WTC11 (cell line): ENCODE data around the gene PDE4B. TPM values are rescaled to one million over a fixed set of nuclear protein-coding genes. Genes with fewer than 3 reads are reported as not detected.

Experiments used
- ATAC-seq: fragments of 200-7000 bp; cut with Tn5 transposase; 2 replicates; pipeline ENCODE4 v1.10.0; 2021; ENCODE audit warnings: mild to moderate bottlenecking, moderate library complexity
- CTCF ChIA-PET: fragments of 300-600 bp; sonication (Branson Sonifier 250); formaldehyde crosslinking; loops from one replicate; lab custom pipeline; 2021; ENCODE audit warnings: antibody characterized with exemption; lab: Charles Lee
- POLR2A ChIA-PET: fragments of 350-600 bp; sonication (Branson Sonifier 250); formaldehyde crosslinking; loops from one replicate; lab custom pipeline; 2021; ENCODE audit warnings: antibody characterized with exemption; lab: Charles Lee
- DNase-seq: peaks from one replicate; pipeline ENCODE4 v3.0.0; 2021; ENCODE audit warnings: low spot score
- H3K27ac Mint-ChIP-seq: 2 replicates; pipeline ENCODE4 v1.8.0; 2021; ENCODE audit warnings: mixed read lengths
- H3K27me3 Mint-ChIP-seq: 2 replicates; pipeline ENCODE4 v1.8.0; 2021; ENCODE audit warnings: low read depth, mild to moderate bottlenecking, moderate library complexity, mixed read lengths
- H3K36me3 Mint-ChIP-seq: 2 replicates; pipeline ENCODE4 v1.8.0; 2021; ENCODE audit warnings: mixed read lengths
- H3K4me1 Mint-ChIP-seq: 2 replicates; pipeline ENCODE4 v1.8.0; 2022; ENCODE audit warnings: mixed read lengths
- H3K4me3 Mint-ChIP-seq: 2 replicates; pipeline ENCODE4 v1.8.0; 2021; ENCODE audit warnings: mild to moderate bottlenecking, moderate library complexity, mixed read lengths
- H3K9me3 Mint-ChIP-seq: 2 replicates; pipeline ENCODE4 v1.8.0; 2021; ENCODE audit warnings: mixed read lengths
- ATF6 ChIP-seq: sonication (generic); formaldehyde crosslinking; IDR thresholded peaks from 2 replicates; pipeline ENCODE4 v1.8.1; 2023; ENCODE audit warnings: mild to moderate bottlenecking, missing genetic modification reagents
- E2F5 ChIP-seq: sonication (generic); formaldehyde crosslinking; IDR thresholded peaks from 2 replicates; pipeline ENCODE4 v1.8.1; 2022; ENCODE audit warnings: mild to moderate bottlenecking, moderate library complexity, missing genetic modification reagents
- GRHL2 ChIP-seq: fragments of 250-450 bp; sonication (Bioruptor Pico); IDR thresholded peaks from 2 replicates; pipeline ENCODE4 v1.8.0; 2022; ENCODE audit warnings: mild to moderate bottlenecking, moderate library complexity; ENCODE audit not compliant: insufficient replicate concordance, severe bottlenecking
- GTF2I ChIP-seq: fragments of 250-450 bp; sonication (Bioruptor Pico); conservative IDR thresholded peaks from 2 replicates; pipeline ENCODE4 v1.4.0; 2021; ENCODE audit warnings: mild to moderate bottlenecking
- IRF2 ChIP-seq: sonication (generic); formaldehyde crosslinking; IDR thresholded peaks from 2 replicates; pipeline ENCODE4 v1.8.0; 2022; ENCODE audit warnings: low read depth, missing genetic modification reagents, borderline replicate concordance
- NFATC4 ChIP-seq: fragments of 250-450 bp; sonication (Bioruptor Pico); IDR thresholded peaks from 2 replicates; pipeline ENCODE4 v1.9.0; 2021; ENCODE audit warnings: mild to moderate bottlenecking
- NFE2L1 ChIP-seq: sonication (generic); formaldehyde crosslinking; IDR thresholded peaks from 2 replicates; pipeline ENCODE4 v1.8.1; 2023; ENCODE audit warnings: missing genetic modification reagents
- SOX15 ChIP-seq: fragments of 250-450 bp; sonication (Bioruptor Pico); IDR thresholded peaks from 2 replicates; pipeline ENCODE4 v1.9.0; 2021; ENCODE audit warnings: mild to moderate bottlenecking
- STAT6 ChIP-seq: sonication (generic); formaldehyde crosslinking; conservative IDR thresholded peaks from 2 replicates; pipeline ENCODE4 v1.8.1; 2023; ENCODE audit warnings: mild to moderate bottlenecking, low read depth, missing genetic modification reagents, moderate library complexity
- TEAD1 ChIP-seq: sonication (generic); formaldehyde crosslinking; IDR thresholded peaks from 2 replicates; pipeline ENCODE4 v1.8.0; 2022; ENCODE audit warnings: mild to moderate bottlenecking, missing genetic modification reagents
- ZNF121 ChIP-seq: sonication (generic); formaldehyde crosslinking; IDR thresholded peaks from 2 replicates; pipeline ENCODE4 v1.8.0; 2023; ENCODE audit warnings: missing genetic modification reagents
- ZNF281 ChIP-seq: sonication (generic); formaldehyde crosslinking; IDR thresholded peaks from 2 replicates; pipeline ENCODE4 v1.8.0; 2023; ENCODE audit warnings: mild to moderate bottlenecking, missing genetic modification reagents
- ZNF317 ChIP-seq: sonication (generic); formaldehyde crosslinking; IDR thresholded peaks from 2 replicates; pipeline ENCODE4 v1.8.1; 2023; ENCODE audit warnings: low read depth, mild to moderate bottlenecking, moderate library complexity, missing genetic modification reagents, borderline replicate concordance
- total RNA-seq: library from RNA; stranded (reverse); gene quantifications from 3 replicates; pipeline ENCODE4 v1.2.3, GENCODE V29; 2021
- TF ChIP-seq, protein P1 (sequence below): sonication (generic); formaldehyde crosslinking; IDR thresholded peaks from 2 replicates; pipeline ENCODE4 v1.8.1; 2022; ENCODE audit warnings: missing genetic modification reagents, borderline replicate concordance
- TF ChIP-seq, protein P2 (sequence below): sonication (generic); formaldehyde crosslinking; IDR thresholded peaks from 2 replicates; pipeline ENCODE4 v1.8.0; 2022; ENCODE audit warnings: mild to moderate bottlenecking, missing genetic modification reagents
- TF ChIP-seq, protein P3 (sequence below): fragments of 250-450 bp; sonication (Bioruptor Pico); IDR thresholded peaks from 2 replicates; pipeline ENCODE4 v1.9.0; 2021; ENCODE audit warnings: mild to moderate bottlenecking
- TF ChIP-seq, protein P4 (sequence below): fragments of 250-450 bp; sonication (Bioruptor Pico); IDR thresholded peaks from 2 replicates; pipeline ENCODE4 v1.9.0; 2021; ENCODE audit warnings: mild to moderate bottlenecking

The PDE4B gene
- total RNA-seq, 1 experiment from 2014 or later: 8.0 TPM

GRCh38 chr1:66154394-66154793, 361.7 kb downstream of the PDE4B start:
- Mint-ChIP-seq H3K27ac (no peak overlapping the region), H3K27me3 (peaks cover 2% of the 10 kb centered on the region; the same call in 1 of the 2 replicates), H3K36me3 (no peaks in the 10 kb centered on the region), H3K4me1 (peaks cover 7% of the 10 kb centered on the region), H3K4me3 (no peak overlapping the region), H3K9me3 (no peaks in the 10 kb centered on the region)
- DNase-seq: no peak
- ATAC-seq: no peak
- ChIA-PET CTCF (no interaction called here), POLR2A (no interaction called here)
- TF ChIP-seq GTF2I (CRISPR knock-in tag) (no peak), NFE2L1 (CRISPR knock-in tag) (no peak), ZNF317 (CRISPR knock-in tag) (no peak)
- TF ChIP-seq, protein P1, sequence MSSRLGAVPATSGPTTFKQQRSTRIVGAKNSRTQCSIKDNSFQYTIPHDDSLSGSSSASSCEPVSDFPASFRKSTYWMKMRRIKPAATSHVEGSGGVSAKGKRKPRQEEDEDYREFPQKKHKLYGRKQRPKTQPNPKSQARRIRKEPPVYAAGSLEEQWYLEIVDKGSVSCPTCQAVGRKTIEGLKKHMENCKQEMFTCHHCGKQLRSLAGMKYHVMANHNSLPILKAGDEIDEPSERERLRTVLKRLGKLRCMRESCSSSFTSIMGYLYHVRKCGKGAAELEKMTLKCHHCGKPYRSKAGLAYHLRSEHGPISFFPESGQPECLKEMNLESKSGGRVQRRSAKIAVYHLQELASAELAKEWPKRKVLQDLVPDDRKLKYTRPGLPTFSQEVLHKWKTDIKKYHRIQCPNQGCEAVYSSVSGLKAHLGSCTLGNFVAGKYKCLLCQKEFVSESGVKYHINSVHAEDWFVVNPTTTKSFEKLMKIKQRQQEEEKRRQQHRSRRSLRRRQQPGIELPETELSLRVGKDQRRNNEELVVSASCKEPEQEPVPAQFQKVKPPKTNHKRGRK (CRISPR knock-in tag): no peak

- POLR2A ChIA-PET: no interaction called here
- no peak for ATAC-seq
These were observed 363.4 kb downstream of the PDE4B start for GRCh38 chr1:66156144-66156543.

More at GRCh38 chr1:66156144-66156543, 363.4 kb downstream of the PDE4B start:
- Mint-ChIP-seq H3K4me3 (no peak overlapping the region), H3K4me1 (peaks cover 7% of the 10 kb centered on the region), H3K36me3 (no peaks in the 10 kb centered on the region), H3K27me3 (peaks cover 2% of the 10 kb centered on the region; the same call in 1 of the 2 replicates), H3K27ac (no peak overlapping the region), H3K9me3 (no peaks in the 10 kb centered on the region)
- DNase-seq: no peak
- CTCF ChIA-PET: no interaction called here
- no peak for TF ChIP-seq TEAD1 (CRISPR knock-in tag)
- no peak for TF ChIP-seq ATF6 (CRISPR knock-in tag)
- no peak for TF ChIP-seq GRHL2 (CRISPR knock-in tag)
- TF ChIP-seq, protein P2, sequence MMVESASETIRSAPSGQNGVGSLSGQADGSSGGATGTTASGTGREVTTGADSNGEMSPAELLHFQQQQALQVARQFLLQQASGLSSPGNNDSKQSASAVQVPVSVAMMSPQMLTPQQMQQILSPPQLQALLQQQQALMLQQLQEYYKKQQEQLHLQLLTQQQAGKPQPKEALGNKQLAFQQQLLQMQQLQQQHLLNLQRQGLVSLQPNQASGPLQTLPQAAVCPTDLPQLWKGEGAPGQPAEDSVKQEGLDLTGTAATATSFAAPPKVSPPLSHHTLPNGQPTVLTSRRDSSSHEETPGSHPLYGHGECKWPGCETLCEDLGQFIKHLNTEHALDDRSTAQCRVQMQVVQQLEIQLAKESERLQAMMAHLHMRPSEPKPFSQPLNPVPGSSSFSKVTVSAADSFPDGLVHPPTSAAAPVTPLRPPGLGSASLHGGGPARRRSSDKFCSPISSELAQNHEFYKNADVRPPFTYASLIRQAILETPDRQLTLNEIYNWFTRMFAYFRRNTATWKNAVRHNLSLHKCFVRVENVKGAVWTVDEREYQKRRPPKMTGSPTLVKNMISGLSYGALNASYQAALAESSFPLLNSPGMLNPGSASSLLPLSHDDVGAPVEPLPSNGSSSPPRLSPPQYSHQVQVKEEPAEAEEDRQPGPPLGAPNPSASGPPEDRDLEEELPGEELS (CRISPR knock-in tag): no peak
- TF ChIP-seq NFATC4 (CRISPR knock-in tag): no peak
- TF ChIP-seq, protein P3, sequence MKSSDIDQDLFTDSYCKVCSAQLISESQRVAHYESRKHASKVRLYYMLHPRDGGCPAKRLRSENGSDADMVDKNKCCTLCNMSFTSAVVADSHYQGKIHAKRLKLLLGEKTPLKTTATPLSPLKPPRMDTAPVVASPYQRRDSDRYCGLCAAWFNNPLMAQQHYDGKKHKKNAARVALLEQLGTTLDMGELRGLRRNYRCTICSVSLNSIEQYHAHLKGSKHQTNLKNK (CRISPR knock-in tag): no peak
- TF ChIP-seq ZNF281 (CRISPR knock-in tag): no peak
- TF ChIP-seq STAT6: no peak
- no peak for TF ChIP-seq ZNF121 (CRISPR knock-in tag)
- no peak for TF ChIP-seq SOX15 (CRISPR knock-in tag)
- TF ChIP-seq, protein P4, sequence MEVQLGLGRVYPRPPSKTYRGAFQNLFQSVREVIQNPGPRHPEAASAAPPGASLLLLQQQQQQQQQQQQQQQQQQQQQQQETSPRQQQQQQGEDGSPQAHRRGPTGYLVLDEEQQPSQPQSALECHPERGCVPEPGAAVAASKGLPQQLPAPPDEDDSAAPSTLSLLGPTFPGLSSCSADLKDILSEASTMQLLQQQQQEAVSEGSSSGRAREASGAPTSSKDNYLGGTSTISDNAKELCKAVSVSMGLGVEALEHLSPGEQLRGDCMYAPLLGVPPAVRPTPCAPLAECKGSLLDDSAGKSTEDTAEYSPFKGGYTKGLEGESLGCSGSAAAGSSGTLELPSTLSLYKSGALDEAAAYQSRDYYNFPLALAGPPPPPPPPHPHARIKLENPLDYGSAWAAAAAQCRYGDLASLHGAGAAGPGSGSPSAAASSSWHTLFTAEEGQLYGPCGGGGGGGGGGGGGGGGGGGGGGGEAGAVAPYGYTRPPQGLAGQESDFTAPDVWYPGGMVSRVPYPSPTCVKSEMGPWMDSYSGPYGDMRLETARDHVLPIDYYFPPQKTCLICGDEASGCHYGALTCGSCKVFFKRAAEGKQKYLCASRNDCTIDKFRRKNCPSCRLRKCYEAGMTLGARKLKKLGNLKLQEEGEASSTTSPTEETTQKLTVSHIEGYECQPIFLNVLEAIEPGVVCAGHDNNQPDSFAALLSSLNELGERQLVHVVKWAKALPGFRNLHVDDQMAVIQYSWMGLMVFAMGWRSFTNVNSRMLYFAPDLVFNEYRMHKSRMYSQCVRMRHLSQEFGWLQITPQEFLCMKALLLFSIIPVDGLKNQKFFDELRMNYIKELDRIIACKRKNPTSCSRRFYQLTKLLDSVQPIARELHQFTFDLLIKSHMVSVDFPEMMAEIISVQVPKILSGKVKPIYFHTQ: no peak
- no peak for TF ChIP-seq E2F5 (CRISPR knock-in tag)
- no peak for TF ChIP-seq IRF2
